ENCODE data around the gene FAT1. TPM values are rescaled to one million over a fixed set of nuclear protein-coding genes. Genes with fewer than 3 reads are reported as not detected.

FAT1 gene
- total and polyA plus RNA-seq, 2 donors (not counting 1 experiment from before 2014, with no cell fraction given), result 0.07 to 0.15 TPM

GRCh38 chr4:186755550-186756519 is 32.2 kb upstream of the FAT1 start:
- no peak overlapping the region for H3K9ac ChIP-seq (ENCODE audit: low read length)
- Mint-ChIP-seq H3K4me1 (no peaks in the 10 kb centered on the region), H3K9me3 (ENCODE audit: insufficient read depth) (peaks cover 12% of the 10 kb centered on the region), H3K27ac (no peak overlapping the region), H3K4me3 (no peak overlapping the region), H3K27me3 (no peaks in the 10 kb centered on the region)
- no peaks in the 10 kb centered on the region for H3K79me2 ChIP-seq (ENCODE audit: control insufficient read depth, insufficient read depth, low read length)
- no peak for TF ChIP-seq EZH2 (IDR thresholded peaks at IDR 0.05; ENCODE audit: borderline replicate concordance, insufficient read depth, low read depth, low read length, poor library complexity, severe bottlenecking)
- ATAC-seq (ENCODE audit: low read depth), result no peak
- no peaks in the 10 kb centered on the region for H3K4me1 ChIP-seq (ENCODE audit: control insufficient read depth in 2 of 2, insufficient read depth in 2 of 2, low read length in 2 of 2)
- intact Hi-C loops (cut with micrococcal nuclease), result no loop called here
- WGBS (ENCODE audit: insufficient coverage), result 96% methylated on average over 4 of the region's 8 CpGs
- no peak overlapping the region for H3K27ac ChIP-seq (ENCODE audit: low read length in 2 of 2)
- no peak for DNase-seq
- ChIA-PET CTCF (no interaction called here), POLR2A (no interaction called here)
- H3K27me3 ChIP-seq (replicated peaks in 1 of 4; ENCODE audit: control extremely low read depth in 1 of 4, control insufficient read depth in 3 of 4, insufficient read depth in 4 of 4, low read length in 3 of 4), result no peaks in the 10 kb centered on the region
- H4K20me1 ChIP-seq (ENCODE audit: control insufficient read depth, insufficient read depth, low read length, poor library complexity, severe bottlenecking), result no peaks in the 10 kb centered on the region
- no peaks in the 10 kb centered on the region for H3K36me3 ChIP-seq (replicated peaks in 1 of 2; ENCODE audit: control extremely low read depth in 1 of 2, control insufficient read depth in 1 of 2, extremely low read depth in 1 of 2, insufficient read depth in 2 of 2, low read length in 1 of 2)
- peaks cover 0 to 20% (median 0%) of the 10 kb centered on the region in 3 donors for H3K9me3 ChIP-seq (ENCODE audit: control extremely low read depth in 1 of 3, control insufficient read depth in 2 of 3, insufficient read depth in 1 of 3, low read length in 2 of 3)
- H3K4me2 ChIP-seq (replicated peaks; ENCODE audit: low read depth, low read length, poor library complexity, severe bottlenecking), result no peak overlapping the region
- no peak overlapping the region for H3K4me3 ChIP-seq (ENCODE audit: control extremely low read depth in 1 of 5, extremely low read depth in 1 of 5, insufficient read depth in 1 of 5, low read depth in 2 of 5, low read length in 4 of 5)
- H2AFZ ChIP-seq (ENCODE audit: insufficient read depth, low read depth, low read length, poor library complexity, severe bottlenecking), result no peak overlapping the region

DNA sequence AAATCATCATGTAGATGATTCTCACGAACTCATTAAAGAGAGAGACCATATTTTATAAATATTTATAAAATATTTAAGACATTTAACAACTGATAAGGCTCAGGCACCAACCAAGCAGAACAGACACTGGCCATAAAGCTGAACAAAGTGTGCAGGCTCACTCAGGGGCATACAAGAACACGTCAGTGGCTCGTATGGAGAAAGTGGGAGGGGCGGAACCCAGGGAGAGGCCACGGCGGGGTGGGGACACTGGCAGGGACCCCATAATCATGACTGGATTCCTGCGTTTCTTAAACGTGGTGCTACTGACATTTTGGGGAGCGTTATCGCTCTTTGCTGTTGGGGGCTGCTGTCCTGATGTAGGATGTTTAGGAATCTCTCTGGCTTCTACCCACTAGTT is 31.3 kb upstream of the FAT1 start:
- CTCF ChIA-PET, result no interaction called here
- 91% methylated on average over 4 of the region's 10 CpGs for WGBS (ENCODE audit: insufficient coverage)
- Histone ChIP-seq H3K36me3 (replicated peaks in 1 of 2; ENCODE audit: control extremely low read depth in 1 of 2, control insufficient read depth in 1 of 2, extremely low read depth in 1 of 2, insufficient read depth in 2 of 2, low read length in 1 of 2) (no peaks in the 10 kb centered on the region), H3K9ac (ENCODE audit: low read length) (no peak overlapping the region), H3K27ac (ENCODE audit: low read length in 2 of 2) (no peak overlapping the region), H3K79me2 (ENCODE audit: control insufficient read depth, insufficient read depth, low read length) (no peaks in the 10 kb centered on the region), H4K20me1 (ENCODE audit: control insufficient read depth, insufficient read depth, low read length, poor library complexity, severe bottlenecking) (no peaks in the 10 kb centered on the region), H3K4me2 (replicated peaks; ENCODE audit: low read depth, low read length, poor library complexity, severe bottlenecking) (no peak overlapping the region), H3K27me3 (replicated peaks in 1 of 4; ENCODE audit: control extremely low read depth in 1 of 4, control insufficient read depth in 3 of 4, insufficient read depth in 4 of 4, low read length in 3 of 4) (no peaks in the 10 kb centered on the region), H3K4me1 (ENCODE audit: control insufficient read depth in 2 of 2, insufficient read depth in 2 of 2, low read length in 2 of 2) (no peaks in the 10 kb centered on the region), H2AFZ (ENCODE audit: insufficient read depth, low read depth, low read length, poor library complexity, severe bottlenecking) (no peak overlapping the region), H3K4me3 (ENCODE audit: control extremely low read depth in 1 of 5, extremely low read depth in 1 of 5, insufficient read depth in 1 of 5, low read depth in 2 of 5, low read length in 4 of 5) (no peak overlapping the region), H3K9me3 (ENCODE audit: control extremely low read depth in 1 of 3, control insufficient read depth in 2 of 3, insufficient read depth in 1 of 3, low read length in 2 of 3) (peaks cover 0 to 19% (median 0%) of the 10 kb centered on the region in 3 donors)
- TF ChIP-seq CTCF (IDR thresholded peaks at IDR 0.05) (no peak), EZH2 (IDR thresholded peaks at IDR 0.05; ENCODE audit: borderline replicate concordance, insufficient read depth, low read depth, low read length, poor library complexity, severe bottlenecking) (no peak)
- DNase-seq, result no peak
- peaks cover 12% of the 10 kb centered on the region for H3K9me3 Mint-ChIP-seq (ENCODE audit: insufficient read depth)
- no peak overlapping the region for H3K27ac Mint-ChIP-seq
- H3K4me3 Mint-ChIP-seq, result no peak overlapping the region
- intact Hi-C loops (cut with micrococcal nuclease), result no loop called here
- POLR2A ChIA-PET, result no interaction called here
- no peaks in the 10 kb centered on the region for H3K4me1 Mint-ChIP-seq
- ATAC-seq (ENCODE audit: low read depth), result no peak
- H3K27me3 Mint-ChIP-seq, result no peaks in the 10 kb centered on the region
